ENCODE data around the gene MRTO4.
"Not testable (repeated sequence)": the region's sequence is repeated elsewhere in the genome, so short reads cannot be mapped to it uniquely, and the experiment has no call there.

The MRTO4 gene

GRCh38 chr1:19222979-19223824 is 28.4 kb upstream of the MRTO4 start:
- DNase-seq (ENCODE audit: low spot score), result no peak

GRCh38 chr1:19229229-19229628 is 22.4 kb upstream of the MRTO4 start:
- DNase-seq (ENCODE audit: low spot score), result no peak

GRCh38 chr1:19229828-19230325 is 21.7 kb upstream of the MRTO4 start:
- DNase-seq (ENCODE audit: low spot score), result no peak

GRCh38 chr1:19231736-19232523 is 19.7 kb upstream of the MRTO4 start:
- not testable (repeated sequence) for DNase-seq (ENCODE audit: low spot score)

- DNase-seq (ENCODE audit: low spot score), result no peak
Observed at GRCh38 chr1:19232524-19232846, 19.1 kb upstream of the MRTO4 start.

GRCh38 chr1:19234224-19234623 is 17.4 kb upstream of the MRTO4 start:
- no peak for DNase-seq (ENCODE audit: low spot score)

GRCh38 chr1:19239876-19240275 is 11.7 kb upstream of the MRTO4 start:
- no peak for DNase-seq (ENCODE audit: low spot score)

GRCh38 chr1:19240673-19241538 is 10.7 kb upstream of the MRTO4 start:
- DNase-seq (ENCODE audit: low spot score), result peak; percentile 68

GRCh38 chr1:19250629-19251304 is 838 bp upstream of the MRTO4 start:
- DNase-seq (ENCODE audit: low spot score), result no peak

GRCh38 chr1:19254416-19254815 is 2.8 kb downstream of the MRTO4 start:
- no peak for DNase-seq (ENCODE audit: low spot score)

- no peak for DNase-seq (ENCODE audit: low spot score)
Observed at GRCh38 chr1:19255288-19255687, 3.7 kb downstream of the MRTO4 start.

GRCh38 chr1:19256301-19256700 is 4.7 kb downstream of the MRTO4 start:
- not testable (repeated sequence) for DNase-seq (ENCODE audit: low spot score)

- DNase-seq (ENCODE audit: low spot score), result no peak
Observed at GRCh38 chr1:19257178-19257914, 5.7 kb downstream of the MRTO4 start.

- no peak for DNase-seq (ENCODE audit: low spot score)
Observed at GRCh38 chr1:19258353-19258752, 6.7 kb downstream of the MRTO4 start.

- no peak for DNase-seq (ENCODE audit: low spot score)
Observed at GRCh38 chr1:19260211-19261138, 8.9 kb downstream of the MRTO4 start.

GRCh38 chr1:19262047-19262446 is 10.4 kb downstream of the MRTO4 start:
- DNase-seq (ENCODE audit: low spot score), result no peak

- DNase-seq (ENCODE audit: low spot score), result no peak
Observed at GRCh38 chr1:19262744-19263143, 11.1 kb downstream of the MRTO4 start.

- DNase-seq (ENCODE audit: low spot score), result no peak
Observed at GRCh38 chr1:19268445-19268844, 16.8 kb downstream of the MRTO4 start.

GRCh38 chr1:19269427-19270342 is 18.1 kb downstream of the MRTO4 start:
- not testable (repeated sequence) for DNase-seq (ENCODE audit: low spot score)
